NCI-H2081 treated with DMSO at 0.1 percent for 48 hours (cell line): ENCODE results near the gene EFNA3.

ENCODE experiments used
- DNase-seq: peaks from one replicate; lab custom pipeline; 2025; lab: John Stamatoyannopoulos, UW

Gene EFNA3

GRCh38 chr1:155083865-155084721, 5.5 kb downstream of the EFNA3 start:
- DNase-seq: no peak

GRCh38 chr1:155084722-155085503, 6.3 kb downstream of the EFNA3 start:
- peak; percentile 86 for DNase-seq

- DNase-seq: no peak
Observed at GRCh38 chr1:155085504-155086127, 7.0 kb downstream of the EFNA3 start.

GRCh38 chr1:155086128-155086741, 7.6 kb downstream of the EFNA3 start:
- DNase-seq: no peak

- DNase-seq: no peak
Observed at GRCh38 chr1:155086856-155087535, 8.4 kb downstream of the EFNA3 start.

GRCh38 chr1:155091071-155092051, 12.7 kb downstream of the EFNA3 start:
- peak; percentile 26 for DNase-seq

GRCh38 chr1:155092131-155092530, 13.5 kb downstream of the EFNA3 start:
- DNase-seq: no peak

GRCh38 chr1:155092641-155093040, 14.0 kb downstream of the EFNA3 start:
- no peak for DNase-seq

- peak; percentile 23 for DNase-seq
Observed at GRCh38 chr1:155093911-155094621, 15.4 kb downstream of the EFNA3 start.

GRCh38 chr1:155094622-155094948, 15.9 kb downstream of the EFNA3 start:
- no peak for DNase-seq

- no peak for DNase-seq
Observed at GRCh38 chr1:155099331-155099730, 20.7 kb downstream of the EFNA3 start.

- DNase-seq: no peak
Observed at GRCh38 chr1:155103325-155103724, 24.7 kb downstream of the EFNA3 start.

GRCh38 chr1:155104605-155105534, 26.2 kb downstream of the EFNA3 start:
- no peak for DNase-seq

GRCh38 chr1:155105604-155106011, 27.0 kb downstream of the EFNA3 start:
- no peak for DNase-seq

GRCh38 chr1:155106862-155107261, 28.2 kb downstream of the EFNA3 start:
- no peak for DNase-seq

- DNase-seq: no peak
Observed at GRCh38 chr1:155107309-155108264, 28.9 kb downstream of the EFNA3 start.

- no peak for DNase-seq
Observed at GRCh38 chr1:155108296-155108695, 29.7 kb downstream of the EFNA3 start.

- no peak for DNase-seq
Observed at GRCh38 chr1:155110381-155110780, 31.7 kb downstream of the EFNA3 start.
